GM19452 (cell line): ENCODE data around the gene PARP9.

Experiments used
- ATAC-seq: cut with Tn5 transposase; IDR thresholded peaks from one replicate; pipeline ENCODE4 v1.9.1; 2021; ENCODE audit not compliant: unreplicated experiment

Gene PARP9

GRCh38 chr3:122488262-122488973 is 75.7 kb downstream of the PARP9 start:
- ATAC-seq: no peak

- ATAC-seq: no peak
These were observed 79.1 kb downstream of the PARP9 start for GRCh38 chr3:122484985-122485384.

GRCh38 chr3:122481390-122481789 is 82.7 kb downstream of the PARP9 start:
- no peak for ATAC-seq
